Stimulated activated CD4-positive, alpha-beta T cell treated with anti-CD3 and anti-CD28 coated beads, Interleukin-12 subunit alpha, Interleukin-12 subunit beta, amount 100 ng/mL, for 24 hours (primary cell): ENCODE results near the gene KCND3.
"Not testable (repeated sequence)": the region's sequence is repeated elsewhere in the genome, so short reads cannot be mapped to it uniquely, and the experiment has no call there.

ENCODE experiments used
- DNase-seq, 2 experiments: peaks; one replicate each; pipeline ENCODE4 v3.0.0-alpha.2; 2020; ENCODE audit warnings: low read depth in 2 of 2

KCND3 gene

DNA sequence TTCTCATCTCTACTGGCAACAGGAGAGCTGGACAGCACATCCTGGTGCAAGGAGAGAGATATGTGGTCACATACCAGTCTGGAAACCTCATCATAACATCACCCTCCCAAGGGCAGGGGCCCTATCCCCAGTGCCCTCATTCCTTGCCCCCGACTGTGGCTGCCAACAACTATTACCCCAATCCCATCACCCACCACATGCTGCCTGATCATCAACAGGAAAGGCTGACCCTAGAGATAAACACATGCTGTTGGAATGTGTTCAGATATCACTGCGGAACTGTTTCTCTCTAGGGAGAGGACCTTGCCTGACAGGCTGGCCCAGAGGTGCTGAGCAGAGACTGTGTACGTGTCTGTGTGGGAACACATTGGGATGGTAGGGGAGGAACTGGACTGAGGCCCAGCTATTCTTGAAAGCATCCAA is 245.8 kb downstream of the KCND3 start:
- DNase-seq: no peak

DNA sequence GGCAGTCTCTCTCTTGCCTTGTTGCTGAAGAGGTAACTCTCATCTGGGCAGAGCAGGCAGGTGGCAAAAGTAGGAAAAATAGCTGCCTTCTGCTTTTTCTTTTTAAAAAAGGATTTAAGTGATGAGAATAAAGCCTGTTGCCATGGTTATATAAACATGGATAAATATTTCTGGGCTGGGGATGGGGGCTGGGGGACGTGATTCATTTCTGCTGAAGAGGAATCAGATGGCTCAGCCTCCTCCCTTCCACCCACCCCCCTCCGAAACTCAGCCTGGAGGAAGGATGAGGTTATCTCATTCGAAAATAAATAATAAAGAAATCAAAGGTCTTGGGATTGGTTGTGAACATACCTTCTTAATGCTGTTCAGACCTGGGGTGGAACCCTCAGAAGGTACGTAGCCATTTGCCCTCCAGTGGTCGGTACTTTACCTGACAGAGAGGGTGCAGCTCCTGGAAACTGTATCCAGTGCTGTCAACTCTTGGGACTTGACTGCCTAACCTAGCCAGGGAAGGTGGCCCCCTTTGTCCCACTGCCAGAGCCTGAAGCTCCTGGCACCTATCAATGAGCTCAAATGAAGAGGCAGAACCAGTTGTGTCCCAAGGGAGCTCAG is 246.4 kb downstream of the KCND3 start:
- no peak for DNase-seq

DNA sequence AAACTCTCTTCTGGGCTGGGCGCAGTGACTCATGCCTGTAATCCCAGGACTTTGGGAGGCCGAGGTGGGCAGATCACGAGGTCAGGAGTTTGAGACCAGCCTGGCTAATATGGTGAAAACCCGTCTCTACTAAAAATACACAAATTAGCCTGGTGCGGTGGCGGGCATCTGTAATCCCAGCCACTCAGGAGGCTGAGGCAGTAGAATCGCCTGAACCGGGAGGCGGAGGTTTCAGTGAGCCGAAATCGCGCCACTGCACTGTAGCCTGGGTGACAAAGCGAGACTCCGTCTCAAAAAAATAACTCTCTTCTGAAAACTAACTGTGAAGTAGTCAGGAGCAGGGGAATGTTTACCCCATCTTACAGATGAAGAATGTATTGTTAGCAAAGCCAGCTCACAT is 247.2 kb downstream of the KCND3 start:
- DNase-seq: not testable (repeated sequence)

DNA sequence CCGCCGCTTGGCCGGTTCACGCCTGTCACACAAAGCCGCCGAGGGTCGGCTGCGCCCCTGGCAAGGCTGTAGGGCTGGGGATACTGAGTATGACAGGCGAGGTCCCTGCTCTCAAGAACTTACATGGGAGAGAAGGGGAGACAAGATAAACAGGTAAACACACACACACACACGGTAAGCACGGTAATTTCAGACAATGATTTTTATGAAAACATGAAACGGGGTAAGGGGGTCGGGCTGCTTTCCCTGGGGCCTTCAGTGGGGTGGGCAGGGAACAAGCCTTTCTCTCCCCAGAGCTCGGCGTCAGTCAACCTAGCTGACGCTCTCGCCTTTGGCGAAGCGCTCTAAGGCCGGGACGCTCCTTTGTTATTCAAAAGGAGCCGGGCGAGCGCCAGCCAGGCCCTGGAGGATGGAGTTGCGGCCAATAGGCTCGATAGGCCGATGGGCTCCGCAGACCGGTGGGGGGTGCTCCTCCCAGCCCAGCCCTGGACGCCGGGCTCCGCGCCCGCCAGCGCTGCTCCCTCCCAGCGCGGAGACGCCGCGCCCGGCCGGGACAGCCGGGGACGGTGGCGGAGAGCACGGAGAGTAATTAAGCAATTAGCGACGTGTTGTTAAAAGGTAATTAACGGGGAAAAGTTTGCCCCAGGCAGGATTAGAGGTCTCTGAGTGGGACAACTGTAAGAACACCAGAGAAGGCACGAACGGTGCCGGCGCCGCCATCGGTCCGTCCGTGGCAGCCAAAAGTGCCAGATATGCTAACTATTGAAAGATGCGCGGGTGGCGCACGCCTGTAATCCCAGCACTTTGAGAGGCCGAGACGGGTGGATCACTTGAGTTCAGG is 249.3 kb downstream of the KCND3 start:
- no peak for DNase-seq

DNA sequence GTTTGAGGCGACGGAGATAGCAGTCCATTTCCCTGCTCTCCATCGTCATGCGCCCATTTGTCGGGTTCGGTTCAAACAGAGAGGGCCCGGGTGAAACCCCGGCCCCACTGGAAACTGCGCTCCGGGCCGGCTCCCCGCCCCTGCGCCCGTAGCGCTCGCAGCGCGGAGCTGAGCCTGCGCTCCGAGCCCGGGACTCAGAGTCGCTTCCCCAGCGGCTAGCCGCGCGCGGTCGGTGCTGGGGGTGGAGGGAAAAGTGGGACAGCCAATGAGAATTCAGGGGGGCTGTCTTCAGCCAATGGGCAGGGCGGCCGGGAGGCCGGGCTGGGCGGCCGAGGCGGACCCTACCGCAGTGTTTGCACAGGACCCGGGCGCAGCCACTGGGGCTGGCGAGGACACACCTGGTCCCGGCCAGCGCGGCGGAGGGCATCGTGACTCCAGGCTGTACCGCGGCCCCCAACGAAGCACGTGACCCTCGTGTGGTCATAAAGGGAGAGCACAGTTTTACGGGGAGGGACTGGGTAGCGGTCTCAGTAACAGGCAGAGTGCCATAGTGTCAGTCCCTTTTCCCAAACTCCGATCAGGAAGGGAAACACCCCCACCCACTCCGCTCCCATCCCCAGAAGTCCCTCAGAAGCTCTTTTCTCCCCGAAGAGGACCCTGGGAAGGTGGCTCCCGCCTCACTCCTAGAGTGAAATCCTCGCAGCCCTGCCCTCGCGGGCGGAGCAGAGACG is 250.1 kb downstream of the KCND3 start, which contains the start of gene INKA2:
INKA2 (minus strand) TSS at position 202 of the 731 bp plus-strand sequence; CDS start at position 49, 153 bp downstream.
- peak; percentile 61 to 78 for DNase-seq

DNA sequence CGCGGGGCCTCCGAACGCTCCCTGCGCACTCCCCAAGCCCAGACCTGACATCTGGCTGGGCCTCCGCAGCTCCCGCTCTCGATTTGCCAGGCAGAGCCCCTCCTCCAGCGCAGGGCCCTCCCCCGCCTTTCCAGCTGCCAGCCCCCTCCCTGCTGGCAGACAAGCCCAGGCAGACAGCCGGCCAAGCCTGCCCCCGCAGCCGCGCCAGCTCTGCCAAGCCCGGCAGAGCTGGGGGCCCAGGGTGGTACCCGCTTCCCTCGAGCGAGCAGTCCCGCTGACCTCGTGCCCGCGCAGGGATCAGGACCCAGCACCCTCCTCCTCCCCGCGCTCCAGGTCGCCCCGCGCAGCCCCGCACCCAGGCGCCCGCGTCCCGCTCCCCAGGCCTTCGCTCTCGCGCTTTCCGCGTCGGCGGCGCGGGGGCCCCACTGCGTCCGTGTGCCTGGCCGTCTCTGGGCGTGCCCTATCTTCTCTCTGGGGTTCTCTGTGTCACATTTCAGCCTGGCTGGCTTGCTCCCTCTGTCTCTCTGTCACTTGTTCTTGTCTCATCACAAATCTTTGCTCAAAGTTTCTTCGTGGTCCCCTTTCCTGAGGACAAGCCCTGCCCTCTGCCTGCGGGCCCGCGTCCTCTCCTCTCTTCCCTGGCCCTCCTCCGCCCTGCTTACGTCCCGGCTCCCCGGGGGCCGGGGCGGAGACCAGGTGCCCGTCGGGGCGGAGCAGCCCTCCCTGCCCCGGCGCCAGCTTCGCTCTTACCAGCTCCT is 250.9 kb downstream of the KCND3 start:
- DNase-seq: peak in 1 of 2 experiments; percentile 18

DNA sequence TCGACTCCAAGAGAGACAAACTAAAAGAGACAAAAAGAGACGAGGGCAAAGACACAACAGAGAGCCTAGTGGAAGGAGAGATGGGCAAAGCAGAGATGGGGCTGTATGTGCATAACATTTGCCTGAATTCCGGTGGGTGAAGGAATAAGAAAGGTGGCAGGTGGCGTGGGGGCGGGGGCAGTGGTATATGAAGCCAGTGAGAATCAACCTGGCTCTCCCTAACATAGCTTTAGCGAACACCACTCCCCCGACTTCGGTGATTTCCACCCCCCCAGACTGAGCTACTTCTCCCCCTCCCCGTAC is 251.4 kb downstream of the KCND3 start:
- DNase-seq: no peak

DNA sequence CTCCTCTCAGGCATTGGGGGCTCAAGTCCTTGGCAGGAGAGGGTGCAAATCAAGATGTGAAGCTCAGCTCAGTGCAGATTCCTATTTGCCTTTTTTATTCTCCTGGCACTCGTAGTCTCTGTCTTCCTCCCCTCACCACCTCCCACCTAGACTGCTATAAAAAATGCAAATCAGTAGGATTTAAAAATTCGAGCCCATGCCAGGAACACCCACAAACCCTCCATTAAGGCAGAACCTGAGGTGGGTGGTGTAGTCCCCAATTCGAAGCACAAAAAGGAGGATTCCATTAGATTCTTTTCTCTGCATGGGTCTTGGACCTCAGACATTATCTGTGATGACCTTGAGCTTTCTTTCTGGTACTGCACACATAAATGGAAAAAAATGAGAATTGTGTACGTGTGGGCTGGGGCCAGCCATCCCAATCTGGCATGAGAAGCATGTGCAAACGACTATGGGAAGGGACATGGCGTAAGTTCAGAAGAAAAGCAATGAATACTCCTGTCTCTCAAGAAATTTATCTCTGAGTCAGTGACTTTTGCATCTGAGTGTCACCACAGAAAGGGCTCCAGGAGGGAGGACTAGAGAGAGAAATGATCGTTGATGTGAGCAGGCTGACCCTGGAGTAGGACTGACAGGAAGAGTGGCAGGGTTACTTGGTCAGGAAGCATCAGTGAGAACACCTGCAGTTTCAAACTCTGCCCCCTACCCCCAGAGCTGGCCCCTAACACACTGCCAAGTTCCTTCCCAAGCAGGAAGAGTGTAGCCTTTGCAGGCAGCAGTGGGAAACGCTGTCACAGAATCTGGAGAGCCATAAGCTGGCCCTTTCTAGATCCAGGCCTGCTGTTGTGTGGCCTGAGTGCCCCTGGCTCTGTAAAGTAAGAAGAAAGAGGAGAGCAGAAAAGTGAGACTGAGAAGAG is 252.0 kb downstream of the KCND3 start:
- DNase-seq: no peak

DNA sequence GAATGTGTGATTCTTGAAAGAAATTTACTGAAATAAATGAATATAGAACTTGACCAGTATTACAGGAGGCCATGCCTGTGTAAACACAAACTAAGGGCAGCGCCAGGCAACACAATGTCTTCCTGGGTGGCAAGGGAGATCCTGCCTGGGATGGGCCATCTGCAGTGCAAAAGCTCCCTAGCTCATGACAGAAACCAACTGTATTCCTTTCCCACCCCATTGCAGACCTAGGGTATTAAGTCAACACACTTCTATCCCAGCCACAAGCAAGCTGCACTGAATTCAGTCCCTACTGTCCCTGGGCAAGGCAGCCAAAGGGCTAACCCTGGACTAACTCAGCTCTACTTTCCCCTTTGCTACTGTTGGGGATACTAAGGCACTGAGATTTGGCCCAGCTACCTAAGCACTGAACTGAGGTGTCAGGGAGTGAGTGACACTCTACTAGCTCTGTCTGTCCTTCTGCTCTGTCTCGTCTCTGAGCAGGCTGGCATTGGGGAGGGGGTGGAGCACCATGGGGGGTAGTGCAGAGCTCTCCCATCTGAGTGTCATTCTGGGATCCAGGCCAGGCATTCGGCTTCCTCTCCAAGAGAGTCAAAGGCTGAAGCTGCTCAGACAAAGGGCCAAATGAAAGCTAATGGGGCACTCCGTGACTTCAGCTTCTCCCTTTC is 252.8 kb downstream of the KCND3 start:
- DNase-seq: no peak

DNA sequence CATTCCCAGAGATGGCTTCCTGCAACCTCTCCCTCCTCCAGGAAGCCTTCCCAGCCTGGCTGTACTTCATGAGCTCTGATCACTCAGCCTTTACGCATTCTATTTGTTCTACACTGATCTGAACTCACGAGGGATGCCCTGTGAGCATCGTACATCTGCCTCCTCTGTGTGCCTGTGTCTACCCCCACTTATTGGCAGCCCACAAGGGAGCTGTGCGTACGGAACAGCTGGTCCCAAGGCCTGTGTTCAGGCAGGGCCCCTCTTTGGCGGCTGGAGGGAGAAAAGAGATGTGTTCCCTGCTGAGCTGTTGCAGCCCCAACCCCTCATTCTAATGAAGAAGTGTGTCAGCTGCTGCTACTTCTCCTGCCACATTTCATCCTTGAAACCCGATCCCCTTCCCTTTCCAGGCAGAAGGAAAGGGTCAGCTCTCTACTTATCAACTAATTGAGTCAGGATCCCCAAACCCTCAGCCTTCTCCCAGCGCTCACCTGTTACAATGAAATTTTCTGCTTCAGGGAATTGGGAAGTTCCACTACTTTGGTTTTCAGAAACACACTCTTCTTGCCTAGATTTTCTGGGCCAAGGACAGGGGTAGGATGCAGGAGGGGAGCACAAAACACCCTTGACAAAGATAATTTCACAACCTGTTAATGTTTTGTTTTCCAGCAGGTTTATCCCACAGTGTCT is 253.5 kb downstream of the KCND3 start:
- DNase-seq: no peak

DNA sequence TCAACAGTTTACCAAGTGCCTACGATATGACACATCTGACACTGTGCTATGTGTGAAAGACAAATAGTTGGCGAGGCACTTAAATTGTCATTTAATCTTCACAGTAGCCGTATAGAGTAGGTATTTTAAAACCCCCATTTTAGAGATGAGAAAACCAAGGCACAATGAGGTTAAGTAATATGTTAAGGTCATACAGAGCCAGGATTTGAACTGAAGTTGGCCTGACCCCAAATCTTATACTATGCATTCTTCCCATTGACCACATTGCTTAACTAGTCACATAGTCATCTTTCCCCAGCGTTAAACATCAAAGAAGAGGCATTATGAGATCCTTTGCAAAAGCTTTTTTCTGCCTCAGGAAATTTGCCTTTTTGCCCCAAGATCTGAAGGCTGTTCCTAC is 254.1 kb downstream of the KCND3 start:
- no peak for DNase-seq

DNA sequence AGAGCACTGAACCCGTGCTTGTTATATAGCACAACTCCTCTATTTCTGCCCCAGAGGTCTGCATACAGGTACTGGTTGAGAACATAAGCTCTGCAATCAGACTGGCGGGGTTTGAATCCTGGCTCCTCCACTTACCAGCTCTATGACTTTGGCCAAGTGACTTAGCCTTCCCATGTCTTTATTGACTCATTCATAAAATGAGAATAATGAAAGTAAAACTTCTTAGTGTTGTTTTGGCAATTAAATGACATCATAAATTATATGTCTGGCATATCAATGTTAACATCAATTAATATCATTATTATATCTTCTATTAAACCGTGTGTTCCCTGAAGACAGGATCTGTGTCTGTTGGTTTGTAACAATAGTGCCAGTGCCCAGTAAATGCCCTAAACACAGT is 254.6 kb downstream of the KCND3 start:
- DNase-seq: no peak

DNA sequence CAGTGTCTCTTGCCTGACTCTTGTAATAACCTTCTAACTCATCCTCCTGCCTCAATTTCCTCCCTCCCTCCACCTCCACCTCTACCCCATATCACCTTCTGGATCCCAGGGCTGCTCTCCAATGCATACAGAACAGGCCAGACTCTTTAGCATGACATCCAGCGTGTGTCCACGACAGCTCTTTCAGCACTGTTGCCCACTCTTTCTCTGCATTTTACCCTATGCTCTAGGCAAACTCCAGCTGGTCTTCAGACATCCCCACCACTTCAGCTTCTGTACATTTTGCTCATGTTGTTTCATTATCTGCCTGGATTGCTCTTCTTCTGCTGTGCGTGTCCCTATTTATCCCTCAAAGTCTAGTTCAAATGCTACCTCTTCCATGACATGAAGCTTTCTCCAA is 255.0 kb downstream of the KCND3 start:
- no peak for DNase-seq

DNA sequence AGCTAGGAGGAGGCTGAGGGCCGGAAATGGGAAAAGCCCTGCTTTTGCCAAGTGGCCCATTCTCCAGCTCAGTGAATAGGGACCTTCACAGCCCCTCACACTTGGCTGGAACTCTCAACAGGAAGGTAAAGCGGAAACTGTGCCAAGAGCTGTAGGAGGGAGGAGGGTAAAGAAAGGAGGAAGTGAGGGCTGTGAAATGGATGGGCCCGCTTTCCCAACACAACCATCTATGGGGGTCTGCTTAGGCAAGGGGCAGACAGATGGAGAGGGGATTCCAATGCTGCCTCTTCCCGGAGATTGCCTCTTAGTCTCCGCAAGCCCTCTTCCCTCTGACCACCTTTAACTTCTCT is 255.5 kb downstream of the KCND3 start:
- no peak for DNase-seq

DNA sequence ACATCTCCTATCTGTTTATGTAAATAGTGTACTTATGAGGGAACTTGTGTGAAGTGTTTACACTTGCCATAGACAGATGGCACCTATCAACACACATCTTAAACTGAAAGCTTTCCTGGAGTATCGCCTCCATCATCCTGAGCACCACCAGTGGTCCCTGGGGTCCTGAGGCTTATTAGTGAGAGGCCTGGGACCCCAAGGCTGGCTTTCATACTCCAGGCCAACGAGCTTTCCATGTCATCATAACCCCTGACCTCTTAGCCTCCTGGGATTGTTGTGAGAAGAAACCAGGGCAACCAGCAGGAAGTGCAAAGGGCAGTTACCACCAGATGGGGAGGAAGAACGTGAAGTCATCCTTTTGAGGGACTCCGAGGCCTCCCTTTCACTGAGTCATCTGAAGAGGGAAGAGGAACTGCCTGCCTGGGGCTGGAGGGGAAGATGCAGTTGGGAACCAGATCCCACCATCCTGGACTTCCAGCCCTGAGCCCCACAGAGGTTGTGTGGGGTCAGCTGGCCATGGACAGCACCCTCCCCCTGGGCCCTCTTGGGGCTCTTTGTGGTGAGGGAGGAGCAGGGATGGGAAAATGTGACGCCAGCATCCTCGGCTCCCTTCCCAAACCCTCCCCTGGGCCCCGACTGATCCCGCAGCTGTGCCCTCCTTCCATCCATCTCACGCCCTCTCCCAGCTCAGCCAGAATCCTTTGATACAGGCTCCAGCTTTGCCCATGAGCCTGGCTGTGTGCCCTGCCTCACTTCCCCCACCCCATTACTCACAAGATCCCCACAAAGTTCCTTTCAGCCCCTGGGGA is 256.1 kb downstream of the KCND3 start:
- no peak for DNase-seq

DNA sequence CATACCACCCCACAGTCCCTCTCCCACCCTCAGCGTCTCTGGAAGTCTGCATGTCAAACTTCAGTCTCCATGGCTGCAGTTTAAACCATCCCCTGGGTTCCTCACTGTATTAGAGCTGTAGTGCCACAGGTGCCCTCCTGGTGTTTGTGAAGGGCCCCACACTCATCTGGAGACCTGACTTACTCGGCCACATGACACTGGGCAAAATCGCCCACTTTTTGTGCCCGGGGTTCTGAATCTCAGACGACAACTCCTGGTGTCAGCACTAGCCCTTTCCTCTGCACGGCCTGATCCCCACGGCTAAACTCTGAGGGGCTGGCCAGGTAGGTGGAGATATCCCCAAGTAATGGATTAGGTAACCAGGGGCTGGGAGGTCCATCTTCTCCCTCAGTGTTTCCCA is 256.8 kb downstream of the KCND3 start:
- DNase-seq: no peak

DNA sequence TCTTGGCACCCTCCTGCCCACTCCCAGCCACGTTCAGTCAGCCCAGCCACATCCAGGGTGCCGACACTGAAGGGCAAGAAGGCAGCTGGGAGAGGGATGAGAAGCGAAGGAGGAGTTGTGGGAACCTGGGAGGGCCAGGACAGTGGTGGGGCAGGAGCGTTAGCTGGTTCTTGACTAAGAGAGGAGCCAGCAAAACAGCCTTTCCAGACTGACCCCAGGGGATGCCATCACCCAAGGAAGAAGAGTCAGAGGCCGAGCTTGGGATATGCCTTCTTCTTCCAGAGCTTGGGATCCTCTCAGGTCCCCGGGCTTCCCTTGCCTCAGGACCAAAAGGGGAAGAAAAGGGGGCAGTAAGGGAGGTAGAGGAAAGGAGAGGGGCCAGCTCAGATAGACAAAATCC is 257.5 kb downstream of the KCND3 start:
- DNase-seq: no peak

DNA sequence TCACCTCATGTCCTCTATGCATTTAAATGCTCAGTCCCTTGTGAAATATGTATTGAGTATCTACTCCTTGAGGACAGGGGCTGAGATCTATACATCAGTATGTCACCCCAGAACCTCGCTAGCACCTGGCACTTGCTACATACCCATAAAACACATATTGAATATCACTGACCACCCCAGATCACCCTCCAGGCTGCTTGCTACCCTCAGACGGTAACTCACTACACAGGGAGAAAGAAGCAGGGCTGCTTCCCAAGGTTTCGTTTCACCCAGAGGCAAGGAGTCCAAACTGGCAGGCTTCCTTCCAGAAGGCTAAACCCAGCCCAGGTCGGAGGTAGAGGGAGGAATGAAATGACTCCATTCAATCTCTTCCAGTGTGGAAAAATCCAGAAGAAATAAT is 258.8 kb downstream of the KCND3 start:
- DNase-seq: no peak
